Uterus (tissue), 2 donors: Measurements from ENCODE around the gene UPF1.

ENCODE experiments used
- POLR2A ChIP-seq, 2 donors: fragments of 450-650 bp; IDR thresholded peaks; one replicate each; pipeline ENCODE4 v1.6.1; 2016; ENCODE audit warnings: antibody characterized with exemption in 2 of 2, mild to moderate bottlenecking in 1 of 2, moderate library complexity in 1 of 2
- TF ChIP-seq, protein P1 (sequence below), 4 experiments: fragments of 200-600 bp in 2 of 4; fragments of 450-650 bp in 2 of 4; sonication (generic) in 2 of 4; IDR thresholded peaks; one replicate each; pipeline ENCODE4 v1.5.1; 2016 to 2019; ENCODE audit warnings: antibody characterized with exemption in 4 of 4, mild to moderate bottlenecking in 2 of 4, moderate library complexity in 1 of 4

DNA sequence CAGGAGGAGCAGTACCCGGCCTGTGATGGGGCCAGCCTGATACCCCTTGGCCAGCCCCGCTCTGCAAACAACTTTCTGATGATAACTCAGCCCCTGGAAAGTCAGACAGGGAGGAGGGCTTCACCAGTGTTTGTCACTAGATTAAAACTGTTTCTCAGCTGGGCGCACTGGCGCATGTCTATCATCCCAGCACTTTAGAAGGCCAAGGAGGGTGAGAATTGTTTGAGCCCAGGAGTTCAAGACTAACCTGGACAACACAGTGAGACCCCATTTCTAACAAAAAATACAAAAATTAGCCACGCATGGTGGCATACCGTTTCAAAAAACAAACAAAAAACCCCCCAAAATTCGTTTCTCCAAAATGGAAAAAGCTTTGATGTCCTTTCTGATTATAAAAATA, 69.7 kb downstream of the UPF1 start:
- TF ChIP-seq, protein P1, sequence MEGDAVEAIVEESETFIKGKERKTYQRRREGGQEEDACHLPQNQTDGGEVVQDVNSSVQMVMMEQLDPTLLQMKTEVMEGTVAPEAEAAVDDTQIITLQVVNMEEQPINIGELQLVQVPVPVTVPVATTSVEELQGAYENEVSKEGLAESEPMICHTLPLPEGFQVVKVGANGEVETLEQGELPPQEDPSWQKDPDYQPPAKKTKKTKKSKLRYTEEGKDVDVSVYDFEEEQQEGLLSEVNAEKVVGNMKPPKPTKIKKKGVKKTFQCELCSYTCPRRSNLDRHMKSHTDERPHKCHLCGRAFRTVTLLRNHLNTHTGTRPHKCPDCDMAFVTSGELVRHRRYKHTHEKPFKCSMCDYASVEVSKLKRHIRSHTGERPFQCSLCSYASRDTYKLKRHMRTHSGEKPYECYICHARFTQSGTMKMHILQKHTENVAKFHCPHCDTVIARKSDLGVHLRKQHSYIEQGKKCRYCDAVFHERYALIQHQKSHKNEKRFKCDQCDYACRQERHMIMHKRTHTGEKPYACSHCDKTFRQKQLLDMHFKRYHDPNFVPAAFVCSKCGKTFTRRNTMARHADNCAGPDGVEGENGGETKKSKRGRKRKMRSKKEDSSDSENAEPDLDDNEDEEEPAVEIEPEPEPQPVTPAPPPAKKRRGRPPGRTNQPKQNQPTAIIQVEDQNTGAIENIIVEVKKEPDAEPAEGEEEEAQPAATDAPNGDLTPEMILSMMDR (IDR thresholded peaks at IDR 0.05), result no peak
- no peak for TF ChIP-seq POLR2A (IDR thresholded peaks at IDR 0.05)
